ENCODE data around the gene NFATC2. TPM values are rescaled to one million over a fixed set of nuclear protein-coding genes. Genes with fewer than 3 reads are reported as not detected.

The NFATC2 gene
- total and polyA plus RNA-seq, 2 experiments from 2014 or later: 0.52 to 0.59 TPM

DNA sequence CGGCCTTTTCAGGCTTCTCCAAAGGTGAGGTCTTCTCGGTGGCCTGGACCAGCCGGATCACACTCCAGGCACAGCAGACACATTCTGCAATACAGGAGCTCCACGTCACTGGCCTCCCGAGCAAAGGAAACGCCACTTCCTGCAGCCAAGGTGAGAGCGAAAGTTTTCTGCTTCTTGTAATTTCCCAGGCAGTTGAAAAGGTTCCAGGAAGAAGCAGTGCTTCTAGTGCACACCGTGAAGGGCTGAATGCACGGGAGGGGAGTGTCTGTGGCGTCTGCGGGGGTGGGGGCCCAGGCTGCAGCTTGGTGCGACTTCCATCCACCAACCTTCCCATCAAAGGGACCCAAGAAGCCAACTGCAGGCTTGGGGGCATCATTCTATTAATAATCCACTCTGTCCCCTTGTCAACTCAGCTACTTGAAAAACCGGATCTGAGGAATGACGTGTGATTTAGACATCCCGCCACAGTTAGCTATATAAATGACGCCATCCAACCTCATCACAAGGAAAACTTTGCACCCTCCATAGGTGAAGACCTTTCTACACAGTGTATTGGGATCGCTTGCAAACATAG, 61.1 kb downstream of the NFATC2 start:
- H3K4me2 ChIP-seq: no peak overlapping the region
- H3K27ac ChIP-seq (ENCODE audit: low read depth): no peak overlapping the region
- no peak overlapping the region for H2AFZ ChIP-seq
- H3F3A ChIP-seq (replicated peaks; ENCODE audit: low read depth): no peaks in the 10 kb centered on the region
- no peak overlapping the region for H3K4me3 ChIP-seq
- ATAC-seq: no peak
- H3K27ac Mint-ChIP-seq: no peak overlapping the region
- peaks cover 4% of the 10 kb centered on the region for H3K27me3 Mint-ChIP-seq (ENCODE audit: insufficient read depth, low read depth, poor library complexity)
- DNase-seq (ENCODE audit: low spot score): no peak
- peaks cover 3% of the 10 kb centered on the region; the same call in 2 of the 3 replicates for H3K9me3 Mint-ChIP-seq
- no peaks in the 10 kb centered on the region for H4K20me1 ChIP-seq (replicated peaks; ENCODE audit: insufficient read depth)
- H3K36me3 ChIP-seq (ENCODE audit: insufficient read depth): no peaks in the 10 kb centered on the region
- H3K79me2 ChIP-seq (replicated peaks; ENCODE audit: insufficient read depth): no peaks in the 10 kb centered on the region
- H3K4me1 ChIP-seq (ENCODE audit: insufficient read depth): no peaks in the 10 kb centered on the region
- H3K4me3 Mint-ChIP-seq: no peak overlapping the region
- no peaks in the 10 kb centered on the region for H3K36me3 Mint-ChIP-seq (ENCODE audit: low read depth)
- peaks cover 4% of the 10 kb centered on the region; the same call in 1 of the 3 replicates for H3K4me1 Mint-ChIP-seq
- no peaks in the 10 kb centered on the region for H3K9me2 ChIP-seq (ENCODE audit: insufficient read depth)
- no peak for TF ChIP-seq ZNF462 (CRISPR knock-in tag; IDR thresholded peaks at IDR 0.05)
- TF ChIP-seq POLR2AphosphoS5 (IDR thresholded peaks at IDR 0.05; ENCODE audit: low read depth): no peak
- TF ChIP-seq REST (IDR thresholded peaks at IDR 0.05; ENCODE audit: unreplicated experiment): no peak
- no peak for TF ChIP-seq ZNF331 (CRISPR knock-in tag; IDR thresholded peaks at IDR 0.05; ENCODE audit: low read depth)
- H3K27me3 ChIP-seq (ENCODE audit: insufficient read depth): no peaks in the 10 kb centered on the region
